Right atrium auricular region (tissue), 2 donors: ENCODE results near the gene NHERF2. TPM values are rescaled to one million over a fixed set of nuclear protein-coding genes. Genes with fewer than 3 reads are reported as not detected.

Experiments
- DNase-seq: peaks from one replicate; pipeline ENCODE4 v3.0.0-alpha.2; 2019; ENCODE audit warnings: low spot score
- H3K27ac ChIP-seq, 2 donors: fragments of 200-600 bp; sonication (generic); 1 replicate in 1 of 2; 2 replicates in 1 of 2; pipeline ENCODE4 v1.5.1; 2016 to 2019
- H3K27me3 ChIP-seq, 2 donors: fragments of 200-600 bp; sonication (generic); one replicate each; pipeline versions ENCODE4 v1.5.1 to v1.6.0; 2017 to 2019
- H3K36me3 ChIP-seq: fragments of 200-600 bp; sonication (generic); one replicate; pipeline ENCODE4 v1.5.1; 2016
- H3K4me1 ChIP-seq, 2 donors: fragments of 200-600 bp; sonication (generic); one replicate each; pipeline versions ENCODE4 v1.5.1 to v1.6.0; 2017 to 2019
- H3K4me3 ChIP-seq, 2 donors: fragments of 200-600 bp; sonication (generic); 1 replicate in 1 of 2; 2 replicates in 1 of 2; pipeline ENCODE4 v1.5.1; 2017 to 2019; ENCODE audit warnings: mild to moderate bottlenecking in 1 of 2, moderate library complexity in 1 of 2
- H3K9me3 ChIP-seq, 2 donors: fragments of 200-600 bp; sonication (generic); one replicate each; pipeline ENCODE4 v1.5.1; 2019
- total RNA-seq, 2 donors: library from RNA; depleted of rRNA; stranded (reverse); fragments of >200 nt; gene quantifications; one replicate each; pipeline ENCODE4 v1.1.0, GENCODE V29; 2016
- TF ChIP-seq, protein P1 (sequence below), 2 donors: fragments of 200-600 bp; sonication (generic); IDR thresholded peaks; one replicate each; pipeline ENCODE4 v1.5.1; 2019; ENCODE audit warnings: antibody characterized with exemption in 2 of 2

The NHERF2 gene
- total RNA-seq, 2 donors from 2014 or later: 187 to 213 TPM

DNA sequence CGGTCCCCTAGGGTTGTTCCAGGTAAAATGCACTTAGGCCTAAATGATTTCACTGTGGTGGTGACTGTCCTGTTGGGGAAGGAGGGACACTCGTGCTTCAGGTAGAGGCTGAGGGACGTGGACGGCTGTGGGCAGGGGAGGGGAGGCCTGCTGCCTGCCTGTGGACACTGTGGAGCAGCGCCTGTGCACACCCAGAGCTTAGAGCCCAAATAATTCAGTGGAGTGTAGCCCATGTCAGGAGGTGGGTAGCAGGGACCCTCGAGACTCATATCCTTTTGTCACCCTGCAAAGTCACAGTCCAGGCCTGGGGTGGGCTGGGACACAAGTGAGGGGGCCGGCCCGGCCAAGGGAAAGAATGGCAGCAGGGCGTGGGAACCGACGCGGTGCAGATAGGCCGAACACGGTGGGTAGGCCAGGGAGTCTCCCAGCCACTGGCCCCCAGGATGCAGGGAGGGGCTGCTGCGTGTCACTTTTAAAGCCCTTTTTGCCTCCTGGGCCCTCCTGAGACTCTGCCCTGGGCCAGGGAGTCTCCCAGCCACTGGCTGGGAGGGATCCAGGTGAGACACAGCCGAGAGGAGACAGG is 733 bp upstream of the NHERF2 start:
- Histone ChIP-seq H3K27ac (peak overlapping the region; percentile 47 to 66), H3K9me3 (no peaks in the 10 kb centered on the region), H3K36me3 (peaks cover 11% of the 10 kb centered on the region), H3K4me3 (peak overlapping the region; percentile 24 to 74), H3K27me3 (no peaks in the 10 kb centered on the region), H3K4me1 (peaks cover 0 to 64% of the 10 kb centered on the region in 2 donors)
- DNase-seq: no peak
- TF ChIP-seq, protein P1, sequence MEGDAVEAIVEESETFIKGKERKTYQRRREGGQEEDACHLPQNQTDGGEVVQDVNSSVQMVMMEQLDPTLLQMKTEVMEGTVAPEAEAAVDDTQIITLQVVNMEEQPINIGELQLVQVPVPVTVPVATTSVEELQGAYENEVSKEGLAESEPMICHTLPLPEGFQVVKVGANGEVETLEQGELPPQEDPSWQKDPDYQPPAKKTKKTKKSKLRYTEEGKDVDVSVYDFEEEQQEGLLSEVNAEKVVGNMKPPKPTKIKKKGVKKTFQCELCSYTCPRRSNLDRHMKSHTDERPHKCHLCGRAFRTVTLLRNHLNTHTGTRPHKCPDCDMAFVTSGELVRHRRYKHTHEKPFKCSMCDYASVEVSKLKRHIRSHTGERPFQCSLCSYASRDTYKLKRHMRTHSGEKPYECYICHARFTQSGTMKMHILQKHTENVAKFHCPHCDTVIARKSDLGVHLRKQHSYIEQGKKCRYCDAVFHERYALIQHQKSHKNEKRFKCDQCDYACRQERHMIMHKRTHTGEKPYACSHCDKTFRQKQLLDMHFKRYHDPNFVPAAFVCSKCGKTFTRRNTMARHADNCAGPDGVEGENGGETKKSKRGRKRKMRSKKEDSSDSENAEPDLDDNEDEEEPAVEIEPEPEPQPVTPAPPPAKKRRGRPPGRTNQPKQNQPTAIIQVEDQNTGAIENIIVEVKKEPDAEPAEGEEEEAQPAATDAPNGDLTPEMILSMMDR (IDR thresholded peaks at IDR 0.05): no peak

DNA sequence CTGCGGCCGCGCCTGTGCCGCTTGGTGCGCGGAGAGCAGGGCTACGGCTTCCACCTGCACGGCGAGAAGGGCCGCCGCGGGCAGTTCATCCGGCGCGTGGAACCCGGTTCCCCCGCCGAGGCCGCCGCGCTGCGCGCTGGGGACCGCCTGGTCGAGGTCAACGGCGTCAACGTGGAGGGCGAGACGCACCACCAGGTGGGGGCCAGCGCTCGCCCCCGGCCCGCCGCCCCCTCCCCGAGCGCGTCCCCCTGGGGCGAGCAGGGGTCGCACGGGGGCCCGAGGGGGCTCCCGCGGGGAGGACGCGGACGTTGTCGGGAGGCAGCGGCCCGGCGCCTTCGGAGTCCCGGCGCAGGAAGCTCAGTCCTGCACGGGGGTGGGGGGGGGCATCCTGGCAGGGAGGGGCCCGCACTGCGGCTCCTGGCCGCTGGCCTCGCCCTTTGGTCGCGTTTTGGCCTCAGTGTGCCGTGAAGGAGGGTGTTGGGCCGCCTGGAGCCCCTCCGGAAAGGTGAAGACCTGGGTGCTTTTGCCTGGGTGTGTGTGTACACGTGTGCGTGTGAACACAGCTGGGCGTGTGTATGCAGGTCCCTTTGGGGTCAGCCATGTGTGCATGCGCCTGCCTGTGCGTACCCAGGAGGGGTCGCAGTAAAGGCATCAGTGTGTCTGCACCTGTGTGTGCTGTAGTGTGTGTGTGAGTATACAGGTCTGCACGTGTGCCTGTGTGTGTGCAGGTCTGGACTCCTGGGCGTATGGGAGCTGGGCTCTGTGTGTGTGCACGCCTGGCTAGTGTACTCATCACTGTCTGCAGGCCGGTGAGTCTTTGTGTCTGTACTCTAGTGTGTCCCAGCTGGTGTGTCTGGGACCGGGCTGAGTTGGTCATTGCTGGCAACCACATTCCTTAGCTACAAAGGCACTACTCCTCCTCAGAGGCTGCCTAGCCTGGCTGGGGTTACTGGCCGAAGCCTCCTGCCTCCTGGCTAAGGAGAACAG is 615 bp downstream of the NHERF2 start:
- Histone ChIP-seq H3K4me3 (peak overlapping the region; percentile 56 to 74), H3K27me3 (no peaks in the 10 kb centered on the region), H3K27ac (peak overlapping the region; percentile 70 to 79), H3K4me1 (peaks cover 0 to 68% of the 10 kb centered on the region in 2 donors), H3K36me3 (peaks cover 11% of the 10 kb centered on the region), H3K9me3 (no peaks in the 10 kb centered on the region)
- TF ChIP-seq, protein P1 (IDR thresholded peaks at IDR 0.05): no peak
- no peak for DNase-seq

DNA sequence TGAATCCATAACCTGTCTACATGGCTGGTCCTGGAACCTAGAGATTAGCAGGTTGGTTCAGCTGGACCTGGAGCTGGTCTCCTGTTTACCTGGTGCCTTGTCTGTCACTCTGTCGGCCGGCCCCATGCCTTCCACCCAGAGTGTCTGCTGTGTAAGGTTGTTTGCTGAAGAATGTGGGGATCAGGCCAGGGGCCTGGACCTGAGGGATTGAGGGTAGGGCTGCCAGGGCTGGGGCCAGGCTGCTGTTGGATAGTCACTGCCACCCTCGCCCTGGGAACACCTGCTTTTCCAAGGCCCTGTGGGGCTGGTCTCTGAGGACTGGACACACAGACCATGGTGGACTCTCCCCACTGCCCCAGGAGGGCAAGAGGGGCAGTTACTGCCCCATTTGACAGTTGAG is 1.4 kb downstream of the NHERF2 start:
- Histone ChIP-seq H3K4me1 (peaks cover 0 to 68% of the 10 kb centered on the region in 2 donors), H3K4me3 (peak overlapping the region; percentile 56 to 74), H3K36me3 (peaks cover 11% of the 10 kb centered on the region), H3K27ac (peak overlapping the region; percentile 48 to 79), H3K27me3 (no peaks in the 10 kb centered on the region), H3K9me3 (no peaks in the 10 kb centered on the region)
- TF ChIP-seq, protein P1 (IDR thresholded peaks at IDR 0.05): no peak
- DNase-seq: no peak

DNA sequence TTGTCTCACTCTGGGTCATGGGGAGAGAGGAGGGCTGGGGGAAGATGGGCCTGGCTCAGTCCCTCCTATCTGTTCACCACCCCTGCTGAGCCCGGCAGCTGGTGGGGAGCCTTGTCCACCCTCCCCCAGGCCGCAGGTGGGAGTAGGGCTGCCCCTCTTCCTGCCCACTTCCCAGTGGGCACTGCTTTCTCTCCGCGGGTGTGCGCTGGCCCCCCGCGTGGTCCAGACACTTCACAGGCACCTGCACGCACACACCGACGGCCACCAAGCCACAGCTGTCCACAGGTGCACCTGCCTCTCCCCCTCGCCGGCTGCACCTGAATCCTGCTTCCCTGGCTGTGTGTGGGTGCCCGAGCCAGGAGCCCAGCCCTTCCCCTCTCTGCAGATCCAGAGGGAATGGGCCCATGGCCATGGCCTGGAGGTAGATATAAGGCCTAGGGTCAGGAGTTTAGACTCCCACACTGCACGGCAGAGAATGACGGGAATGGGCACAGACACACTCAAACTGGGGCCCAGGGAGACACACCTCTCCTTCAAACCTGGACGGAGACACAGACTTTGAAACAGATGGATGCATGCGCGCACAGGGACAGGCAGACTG is 2.0 kb downstream of the NHERF2 start:
- peak overlapping the region; percentile 48 to 79 for H3K27ac ChIP-seq
- peak overlapping the region; percentile 56 to 74 for H3K4me3 ChIP-seq
- peaks cover 0 to 70% of the 10 kb centered on the region in 2 donors for H3K4me1 ChIP-seq
- H3K36me3 ChIP-seq: peaks cover 11% of the 10 kb centered on the region
- no peaks in the 10 kb centered on the region for H3K9me3 ChIP-seq
- H3K27me3 ChIP-seq: no peaks in the 10 kb centered on the region
- TF ChIP-seq, protein P1 (IDR thresholded peaks at IDR 0.05): no peak
- no peak for DNase-seq

DNA sequence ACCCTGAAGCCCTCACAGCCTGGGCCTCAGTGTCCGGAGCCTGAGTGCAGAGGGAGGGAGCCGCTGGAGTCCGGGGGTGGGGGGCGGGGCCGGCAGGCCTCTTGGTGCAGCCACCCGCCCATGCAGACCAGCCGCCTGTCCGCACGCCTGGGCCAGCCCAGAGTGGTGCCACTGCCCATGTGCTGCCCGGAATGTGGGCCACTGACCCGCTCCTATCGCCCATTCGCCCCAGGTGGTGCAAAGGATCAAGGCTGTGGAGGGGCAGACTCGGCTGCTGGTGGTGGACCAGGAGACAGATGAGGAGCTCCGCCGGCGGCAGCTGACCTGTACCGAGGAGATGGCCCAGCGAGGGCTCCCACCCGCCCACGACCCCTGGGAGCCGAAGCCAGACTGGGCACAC is 2.6 kb downstream of the NHERF2 start:
- Histone ChIP-seq H3K27ac (peak overlapping the region; percentile 84 to 85), H3K9me3 (no peaks in the 10 kb centered on the region), H3K27me3 (no peaks in the 10 kb centered on the region), H3K36me3 (peaks cover 11% of the 10 kb centered on the region), H3K4me3 (peak overlapping the region; percentile 56 to 74), H3K4me1 (peaks cover 0 to 68% of the 10 kb centered on the region in 2 donors)
- DNase-seq: no peak
- TF ChIP-seq, protein P1 (IDR thresholded peaks at IDR 0.05): no peak
